Kasumi-1 (cell line): ENCODE data around the gene GJB5.

Experiments
- DNase-seq, 2 experiments: peaks; one replicate each; lab custom pipeline; 2025; lab: John Stamatoyannopoulos, UW

GJB5 gene

GRCh38 chr1:34794790-34795180 is 39.9 kb downstream of the GJB5 start:
- DNase-seq = no peak

DNA sequence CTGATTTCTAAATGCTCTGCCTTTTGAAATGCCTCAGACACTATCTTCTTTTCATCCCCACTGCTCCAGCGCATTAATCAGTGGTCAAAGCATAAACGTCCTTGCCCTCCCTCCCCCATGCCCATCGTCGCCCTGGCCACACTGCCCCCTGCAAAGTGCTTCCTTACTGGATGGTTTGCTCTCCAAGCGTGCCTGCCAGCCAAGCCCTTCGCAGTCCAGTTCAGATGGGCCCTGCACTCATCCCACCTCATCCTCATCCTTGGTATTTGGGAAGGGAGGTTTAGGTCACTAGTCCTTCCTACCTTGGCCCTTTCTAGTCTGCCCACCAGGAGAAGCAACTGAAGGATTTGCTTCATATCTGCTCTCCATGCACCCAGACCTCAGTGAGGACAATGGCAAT is 41.1 kb downstream of the GJB5 start:
- no peak for DNase-seq

GRCh38 chr1:34796990-34797389 is 42.1 kb downstream of the GJB5 start:
- no peak for DNase-seq

DNA sequence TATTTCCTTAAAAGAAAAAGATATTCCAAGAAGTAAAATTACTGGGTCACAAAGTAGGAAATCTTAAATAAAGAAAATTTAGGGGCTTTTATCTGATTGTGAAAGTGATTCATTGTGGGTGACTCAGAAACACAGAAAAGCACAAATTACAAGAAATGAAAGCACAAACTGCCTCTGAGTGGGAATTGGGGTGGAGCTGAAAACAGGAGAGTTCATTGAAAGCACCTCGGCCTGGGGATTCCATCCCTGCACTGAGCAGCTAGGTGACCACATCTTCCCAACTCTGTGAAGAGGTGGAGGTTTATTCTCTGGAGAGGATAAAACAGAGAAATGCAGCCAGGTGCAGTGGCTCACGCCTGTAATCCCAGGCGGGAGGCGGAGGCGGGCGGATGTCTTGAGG is 45.4 kb downstream of the GJB5 start:
- DNase-seq = no peak

DNA sequence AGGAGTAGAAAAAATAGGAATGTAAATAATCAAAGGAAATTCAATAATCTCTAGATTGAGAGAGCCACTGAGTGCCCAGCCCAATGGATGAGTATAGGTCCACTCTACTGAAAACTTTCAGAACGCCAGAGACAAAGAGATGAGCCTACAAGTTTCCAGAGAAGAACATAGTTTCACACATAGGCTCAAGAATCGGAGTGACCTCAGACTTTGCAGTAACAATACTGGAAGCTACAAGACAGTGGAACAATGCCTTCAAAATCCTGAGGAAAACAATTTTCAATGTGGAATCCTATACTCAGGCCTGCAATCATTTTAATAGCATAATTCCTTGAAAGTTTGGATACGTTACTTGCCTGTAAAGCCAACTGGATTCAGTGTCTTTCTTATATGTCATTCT is 48.9 kb downstream of the GJB5 start:
- DNase-seq = no peak

GRCh38 chr1:34806396-34806795 is 51.5 kb downstream of the GJB5 start:
- no peak for DNase-seq
